ENCODE data around the gene HPGDS. TPM values are rescaled to one million over a fixed set of nuclear protein-coding genes. Genes with fewer than 3 reads are reported as not detected.

Gene HPGDS
- total RNA-seq, 5 donors from 2014 or later (not counting 1 experiment from before 2014, with no cell fraction given), result 0.47 to 1.3 (median 1.2) TPM

DNA sequence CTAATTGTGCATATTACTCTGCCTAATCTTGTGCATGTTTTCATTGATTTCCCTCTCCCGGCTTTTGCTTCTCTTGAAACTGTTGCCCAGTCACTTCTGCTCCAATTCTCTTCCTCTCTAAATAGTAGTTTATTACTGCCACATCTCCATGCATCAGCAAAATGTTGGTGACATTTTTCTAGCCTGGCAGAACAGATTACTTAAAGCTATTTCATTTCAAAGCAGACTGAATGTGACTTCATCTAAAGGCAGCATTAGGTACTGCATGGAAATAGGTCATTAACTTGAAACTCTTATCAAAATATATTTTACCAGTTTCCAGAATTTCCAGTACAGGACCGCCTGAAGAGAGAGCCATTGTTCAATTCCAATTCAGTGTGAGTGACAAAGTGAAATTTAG, 52.4 kb downstream of the HPGDS start:
- Mint-ChIP-seq H3K27me3 (no peaks in the 10 kb centered on the region), H3K36me3 (peaks cover 50% of the 10 kb centered on the region), H3K4me3 (no peak overlapping the region), H3K9me3 (no peaks in the 10 kb centered on the region), H3K27ac (no peak overlapping the region), H3K4me1 (no peaks in the 10 kb centered on the region)
- H3K27me3 ChIP-seq (replicated peaks in 1 of 2; ENCODE audit: control insufficient read depth in 2 of 2, extremely low read depth in 1 of 2, insufficient read depth in 2 of 2, low read length in 1 of 2), result no peaks in the 10 kb centered on the region
- no peaks in the 10 kb centered on the region for H3K9me3 ChIP-seq
- CTCF ChIA-PET, result no interaction called here
- no peak for DNase-seq
- no peaks in the 10 kb centered on the region for H3K4me1 ChIP-seq (ENCODE audit: control insufficient read depth in 1 of 2, extremely low read depth in 1 of 2, insufficient read depth in 2 of 2, low read length in 2 of 2)
- H3K4me3 ChIP-seq (ENCODE audit: control insufficient read depth in 1 of 2, extremely low read depth in 1 of 2, low read length in 1 of 2), result no peak overlapping the region
- H3K36me3 ChIP-seq (ENCODE audit: control insufficient read depth in 2 of 2, extremely low read depth in 1 of 2, insufficient read depth in 1 of 2, low read length in 1 of 2), result peaks cover 0 to 32% of the 10 kb centered on the region in 2 donors
- no peak for ATAC-seq (replicated peaks in 1 of 4)
- POLR2A ChIA-PET, result no interaction called here
- 100% methylated on average over 1 of the region's 2 CpGs for WGBS (ENCODE audit: insufficient coverage)
- no peak overlapping the region for H3K27ac ChIP-seq (ENCODE audit: low read length)

DNA sequence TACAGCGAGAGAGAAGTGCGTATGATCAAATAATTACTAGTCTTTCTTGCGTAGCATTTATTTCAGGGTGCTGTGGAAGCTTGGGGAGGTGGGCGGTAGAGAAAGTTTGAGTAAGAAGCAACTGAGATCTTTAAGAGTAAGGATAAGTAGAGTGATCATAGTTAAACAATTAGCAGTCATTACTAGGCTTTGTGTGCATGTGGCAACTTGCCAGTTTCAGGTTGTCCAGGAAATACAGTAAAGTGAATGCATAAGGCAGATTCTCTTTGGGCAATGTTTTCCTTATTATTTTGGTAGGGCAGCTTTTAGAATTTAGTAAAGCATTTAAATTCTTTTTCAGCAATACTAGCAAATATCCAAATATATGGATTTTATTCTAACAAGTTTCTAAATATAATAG, 57.0 kb downstream of the HPGDS start:
- ATAC-seq (replicated peaks in 1 of 4) (no peak), DNase-seq (no peak)
- Mint-ChIP-seq H3K9me3 (no peaks in the 10 kb centered on the region), H3K27ac (no peak overlapping the region), H3K27me3 (no peaks in the 10 kb centered on the region), H3K4me3 (no peak overlapping the region), H3K4me1 (no peaks in the 10 kb centered on the region), H3K36me3 (peaks cover 68% of the 10 kb centered on the region)
- Histone ChIP-seq H3K4me3 (ENCODE audit: control insufficient read depth in 1 of 2, extremely low read depth in 1 of 2, low read length in 1 of 2) (no peak overlapping the region), H3K27me3 (replicated peaks in 1 of 2; ENCODE audit: control insufficient read depth in 2 of 2, extremely low read depth in 1 of 2, insufficient read depth in 2 of 2, low read length in 1 of 2) (no peaks in the 10 kb centered on the region), H3K4me1 (ENCODE audit: control insufficient read depth in 1 of 2, extremely low read depth in 1 of 2, insufficient read depth in 2 of 2, low read length in 2 of 2) (no peaks in the 10 kb centered on the region), H3K9me3 (no peaks in the 10 kb centered on the region), H3K27ac (ENCODE audit: low read length) (no peak overlapping the region), H3K36me3 (ENCODE audit: control insufficient read depth in 2 of 2, extremely low read depth in 1 of 2, insufficient read depth in 1 of 2, low read length in 1 of 2) (peaks cover 0 to 50% of the 10 kb centered on the region in 2 donors)
- WGBS (ENCODE audit: insufficient coverage), result 100% methylated on average over 1 of the region's 4 CpGs
- ChIA-PET POLR2A (no interaction called here), CTCF (no interaction called here)

DNA sequence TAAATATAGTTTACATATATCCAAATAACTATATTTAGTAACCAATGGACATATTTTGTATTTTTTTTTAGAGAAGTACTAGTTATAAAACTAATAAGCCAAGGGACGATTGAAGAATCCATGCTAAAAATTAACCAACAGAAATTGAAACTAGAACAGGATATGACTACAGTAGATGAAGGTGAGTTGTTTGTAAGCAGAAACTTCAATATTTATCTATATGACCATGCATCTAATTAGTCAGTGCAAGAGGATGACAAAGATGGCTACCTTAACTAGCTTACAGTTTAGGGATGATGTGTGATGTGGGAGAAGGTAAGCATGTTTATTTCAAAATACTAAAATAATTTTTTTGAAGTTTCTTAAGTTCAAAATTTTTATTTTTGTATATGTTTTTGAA, 57.7 kb downstream of the HPGDS start:
- no CpG with 5 or more reads among the region's 1 CpG for WGBS (ENCODE audit: insufficient coverage)
- H3K27me3 Mint-ChIP-seq, result no peaks in the 10 kb centered on the region
- ATAC-seq (replicated peaks in 1 of 4) (no peak), DNase-seq (no peak)
- no peaks in the 10 kb centered on the region for H3K4me1 ChIP-seq (ENCODE audit: control insufficient read depth in 1 of 2, extremely low read depth in 1 of 2, insufficient read depth in 2 of 2, low read length in 2 of 2)
- no peaks in the 10 kb centered on the region for H3K27me3 ChIP-seq (replicated peaks in 1 of 2; ENCODE audit: control insufficient read depth in 2 of 2, extremely low read depth in 1 of 2, insufficient read depth in 2 of 2, low read length in 1 of 2)
- no peaks in the 10 kb centered on the region for H3K4me1 Mint-ChIP-seq
- no peak overlapping the region for H3K27ac ChIP-seq (ENCODE audit: low read length)
- H3K4me3 Mint-ChIP-seq, result no peak overlapping the region
- CTCF ChIA-PET, result no interaction called here
- POLR2A ChIA-PET, result no interaction called here
- H3K9me3 ChIP-seq, result no peaks in the 10 kb centered on the region
- peaks cover 0 to 49% of the 10 kb centered on the region in 2 donors for H3K36me3 ChIP-seq (ENCODE audit: control insufficient read depth in 2 of 2, extremely low read depth in 1 of 2, insufficient read depth in 1 of 2, low read length in 1 of 2)
- no peak overlapping the region for H3K4me3 ChIP-seq (ENCODE audit: control insufficient read depth in 1 of 2, extremely low read depth in 1 of 2, low read length in 1 of 2)
- no peaks in the 10 kb centered on the region for H3K9me3 Mint-ChIP-seq
- H3K27ac Mint-ChIP-seq, result no peak overlapping the region
- peaks cover 65% of the 10 kb centered on the region for H3K36me3 Mint-ChIP-seq

DNA sequence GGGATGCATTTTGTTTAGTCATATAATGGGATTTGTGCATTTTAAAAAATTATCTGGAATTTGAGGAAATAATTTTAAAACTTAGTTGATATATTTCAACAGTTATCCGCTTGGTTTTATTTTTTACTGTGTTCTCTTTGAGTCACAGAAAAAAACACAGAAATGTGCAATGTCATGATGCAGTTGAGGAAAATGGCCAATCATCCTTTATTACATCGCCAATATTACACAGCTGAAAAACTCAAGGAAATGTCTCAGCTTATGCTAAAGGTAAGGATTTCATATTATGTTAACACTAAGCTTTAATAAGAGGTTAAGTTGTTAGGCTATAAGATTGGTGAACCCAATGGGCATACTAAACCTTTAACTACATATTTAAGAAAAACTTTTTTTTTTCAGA, 63.9 kb downstream of the HPGDS start:
- H3K4me3 ChIP-seq (ENCODE audit: control insufficient read depth in 1 of 2, extremely low read depth in 1 of 2, low read length in 1 of 2), result no peak overlapping the region
- ChIA-PET CTCF (no interaction called here), POLR2A (no interaction called here)
- no peaks in the 10 kb centered on the region for H3K9me3 Mint-ChIP-seq
- no peak overlapping the region for H3K4me3 Mint-ChIP-seq
- H3K36me3 Mint-ChIP-seq, result peaks cover 50% of the 10 kb centered on the region
- no peaks in the 10 kb centered on the region for H3K4me1 ChIP-seq (ENCODE audit: control insufficient read depth in 1 of 2, extremely low read depth in 1 of 2, insufficient read depth in 2 of 2, low read length in 2 of 2)
- ATAC-seq (replicated peaks in 1 of 4) (no peak), DNase-seq (no peak)
- H3K27ac ChIP-seq (ENCODE audit: low read length), result no peak overlapping the region
- H3K9me3 ChIP-seq, result no peaks in the 10 kb centered on the region
- no CpG with 5 or more reads among the region's 2 CpGs for WGBS (ENCODE audit: insufficient coverage)
- peaks cover 3 to 59% of the 10 kb centered on the region in 2 donors for H3K36me3 ChIP-seq (ENCODE audit: control insufficient read depth in 2 of 2, extremely low read depth in 1 of 2, insufficient read depth in 1 of 2, low read length in 1 of 2)
- H3K4me1 Mint-ChIP-seq, result no peaks in the 10 kb centered on the region
- H3K27ac Mint-ChIP-seq, result no peak overlapping the region
- no peaks in the 10 kb centered on the region for H3K27me3 Mint-ChIP-seq
- H3K27me3 ChIP-seq (replicated peaks in 1 of 2; ENCODE audit: control insufficient read depth in 2 of 2, extremely low read depth in 1 of 2, insufficient read depth in 2 of 2, low read length in 1 of 2), result no peaks in the 10 kb centered on the region

- H3K27ac Mint-ChIP-seq, result no peak overlapping the region
- CTCF ChIA-PET, result no interaction called here
- no peak for ATAC-seq (replicated peaks in 1 of 4)
Measured at GRCh38 chr4:94277534-94277933, 65.1 kb downstream of the HPGDS start.

DNA sequence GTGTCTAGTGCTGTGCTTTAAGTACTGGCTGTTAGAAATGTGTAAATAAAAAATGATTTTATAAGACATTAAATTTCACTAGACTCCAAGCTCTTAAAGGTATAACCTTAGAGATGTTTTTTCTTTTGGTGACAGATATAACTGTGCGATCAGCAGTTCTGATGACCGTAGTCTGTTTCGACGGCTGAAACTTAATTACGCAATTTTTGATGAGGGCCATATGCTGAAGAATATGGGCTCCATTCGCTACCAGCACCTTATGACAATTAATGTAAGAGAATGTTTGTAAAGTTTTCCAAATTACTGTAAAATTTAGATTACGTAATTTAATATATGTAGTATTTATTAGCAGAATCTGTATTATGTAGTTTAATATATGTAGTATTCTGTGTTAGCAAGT, 66.4 kb downstream of the HPGDS start:
- Mint-ChIP-seq H3K27me3 (no peaks in the 10 kb centered on the region), H3K36me3 (peaks cover 41% of the 10 kb centered on the region), H3K27ac (no peak overlapping the region), H3K9me3 (no peaks in the 10 kb centered on the region), H3K4me1 (no peaks in the 10 kb centered on the region), H3K4me3 (no peak overlapping the region)
- Histone ChIP-seq H3K27me3 (replicated peaks in 1 of 2; ENCODE audit: control insufficient read depth in 2 of 2, extremely low read depth in 1 of 2, insufficient read depth in 2 of 2, low read length in 1 of 2) (no peaks in the 10 kb centered on the region), H3K4me3 (ENCODE audit: control insufficient read depth in 1 of 2, extremely low read depth in 1 of 2, low read length in 1 of 2) (no peak overlapping the region), H3K4me1 (ENCODE audit: control insufficient read depth in 1 of 2, extremely low read depth in 1 of 2, insufficient read depth in 2 of 2, low read length in 2 of 2) (no peaks in the 10 kb centered on the region), H3K27ac (ENCODE audit: low read length) (no peak overlapping the region), H3K9me3 (no peaks in the 10 kb centered on the region), H3K36me3 (ENCODE audit: control insufficient read depth in 2 of 2, extremely low read depth in 1 of 2, insufficient read depth in 1 of 2, low read length in 1 of 2) (peaks cover 3 to 53% of the 10 kb centered on the region in 2 donors)
- DNase-seq (no peak), ATAC-seq (replicated peaks in 1 of 4) (no peak)
- ChIA-PET CTCF (no interaction called here), POLR2A (no interaction called here)
- WGBS (ENCODE audit: insufficient coverage), result 97% methylated on average over 5 of the region's 7 CpGs

More at GRCh38 chr4:94277534-94277933, 65.1 kb downstream of the HPGDS start:
- Mint-ChIP-seq H3K4me1 (no peaks in the 10 kb centered on the region), H3K36me3 (peaks cover 41% of the 10 kb centered on the region), H3K27me3 (no peaks in the 10 kb centered on the region), H3K4me3 (no peak overlapping the region), H3K9me3 (no peaks in the 10 kb centered on the region)
- Histone ChIP-seq H3K27ac (ENCODE audit: low read length) (no peak overlapping the region), H3K9me3 (no peaks in the 10 kb centered on the region), H3K36me3 (ENCODE audit: control insufficient read depth in 2 of 2, extremely low read depth in 1 of 2, insufficient read depth in 1 of 2, low read length in 1 of 2) (peaks cover 3 to 53% of the 10 kb centered on the region in 2 donors), H3K4me3 (ENCODE audit: control insufficient read depth in 1 of 2, extremely low read depth in 1 of 2, low read length in 1 of 2) (no peak overlapping the region), H3K27me3 (replicated peaks in 1 of 2; ENCODE audit: control insufficient read depth in 2 of 2, extremely low read depth in 1 of 2, insufficient read depth in 2 of 2, low read length in 1 of 2) (no peaks in the 10 kb centered on the region), H3K4me1 (ENCODE audit: control insufficient read depth in 1 of 2, extremely low read depth in 1 of 2, insufficient read depth in 2 of 2, low read length in 2 of 2) (no peaks in the 10 kb centered on the region)
- DNase-seq, result no peak
- 100% methylated on average over 1 of the region's 3 CpGs for WGBS (ENCODE audit: insufficient coverage)
- POLR2A ChIA-PET, result interaction anchor here in 1 of 2 donors (0.7 kb wide), 1 partner anchor 392 kb away, joined by 5 read pairs; no protein-coding TSS in a partner anchor

DNA sequence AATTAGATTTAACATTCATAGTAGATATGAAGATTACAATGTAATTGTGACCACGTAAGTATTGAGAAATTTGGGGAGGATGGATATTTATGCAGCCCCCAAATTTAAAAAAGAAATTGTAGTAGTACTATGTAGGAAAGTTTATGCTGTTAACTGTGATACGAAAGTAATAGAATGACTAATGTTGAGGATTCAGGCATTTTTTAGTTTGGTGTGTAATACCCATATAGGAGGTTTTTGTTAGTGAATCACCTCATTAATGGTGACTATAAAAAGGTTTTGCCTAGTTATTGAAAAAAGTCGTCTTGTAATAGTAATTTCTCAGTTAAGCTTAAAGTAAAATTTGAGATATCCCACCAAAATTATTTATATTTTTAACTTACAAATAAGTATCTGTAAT, 67.7 kb downstream of the HPGDS start:
- H3K36me3 ChIP-seq (ENCODE audit: control insufficient read depth in 2 of 2, extremely low read depth in 1 of 2, insufficient read depth in 1 of 2, low read length in 1 of 2), result peaks cover 3 to 45% of the 10 kb centered on the region in 2 donors
- WGBS (ENCODE audit: insufficient coverage), result 100% methylated on average over 1 of the region's 3 CpGs

More for the DNA sequence above, 67.7 kb downstream of the HPGDS start:
- no peak for ATAC-seq (replicated peaks in 1 of 4)
- H3K4me1 ChIP-seq (ENCODE audit: control insufficient read depth in 1 of 2, extremely low read depth in 1 of 2, insufficient read depth in 2 of 2, low read length in 2 of 2), result no peaks in the 10 kb centered on the region
- DNase-seq, result no peak
- H3K27ac Mint-ChIP-seq, result no peak overlapping the region
- H3K27ac ChIP-seq (ENCODE audit: low read length), result no peak overlapping the region
- peaks cover 41% of the 10 kb centered on the region for H3K36me3 Mint-ChIP-seq
- CTCF ChIA-PET, result interaction anchor here in 1 of 2 donors (0.6 kb wide), 2 partner anchors 30 to 671 kb away, joined by 4 to 8 read pairs; no protein-coding TSS in a partner anchor
- no peaks in the 10 kb centered on the region for H3K9me3 ChIP-seq
- H3K27me3 ChIP-seq (replicated peaks in 1 of 2; ENCODE audit: control insufficient read depth in 2 of 2, extremely low read depth in 1 of 2, insufficient read depth in 2 of 2, low read length in 1 of 2), result no peaks in the 10 kb centered on the region
- no peak overlapping the region for H3K4me3 Mint-ChIP-seq
- POLR2A ChIA-PET, result interaction anchor here in 1 of 2 donors (0.6 kb wide), 1 partner anchor 8 kb away, joined by 3 read pairs; no protein-coding TSS in a partner anchor
- no peak overlapping the region for H3K4me3 ChIP-seq (ENCODE audit: control insufficient read depth in 1 of 2, extremely low read depth in 1 of 2, low read length in 1 of 2)
- H3K4me1 Mint-ChIP-seq, result no peaks in the 10 kb centered on the region
- H3K27me3 Mint-ChIP-seq, result no peaks in the 10 kb centered on the region
- H3K9me3 Mint-ChIP-seq, result no peaks in the 10 kb centered on the region

All from T-cell (primary cell).